ENCODE data around the gene PHRF1. TPM values are rescaled to one million over a fixed set of nuclear protein-coding genes. Genes with fewer than 3 reads are reported as not detected.
"Not testable (repeated sequence)": the region's sequence is repeated elsewhere in the genome, so short reads cannot be mapped to it uniquely, and the experiment has no call there.

The PHRF1 gene
- total and polyA plus RNA-seq, 9 donors = 3.8 to 34.2 (median 28.8) TPM

- DNase-seq = no peak
- Histone ChIP-seq H3K4me1 (ENCODE audit: insufficient read depth) (no peaks in the 10 kb centered on the region), H3K27ac (no peak overlapping the region), H3K4me3 (no peak overlapping the region), H3K36me3 (no peaks in the 10 kb centered on the region), H3K9me3 (no peaks in the 10 kb centered on the region), H3K27me3 (no peaks in the 10 kb centered on the region)
- TF ChIP-seq POLR2A (IDR thresholded peaks at IDR 0.05) (no peak), EP300 (IDR thresholded peaks at IDR 0.05) (no peak), CTCF (IDR thresholded peaks at IDR 0.05) (no peak)
- intact Hi-C loops (cut with DNase I) = no loop called here
- 88 to 92% (median 89%) methylated on average over 15 of the region's 15 CpGs for WGBS, 3 donors
Observed at GRCh38 chr11:653837-654236, 77.6 kb downstream of the PHRF1 start.

- H3K4me3 ChIP-seq; intact Hi-C loops (cut with DNase I); H3K27ac ChIP-seq; H3K9me3 ChIP-seq; H3K27me3 ChIP-seq; H3K4me1 ChIP-seq (ENCODE audit: insufficient read depth); DNase-seq; H3K36me3 ChIP-seq: not testable (repeated sequence)
- WGBS, 3 donors = 89 to 94% (median 90%) methylated on average over 12 of the region's 12 CpGs
Observed at GRCh38 chr11:654444-654843, 78.2 kb downstream of the PHRF1 start.

- no peak overlapping the region for H3K4me3 ChIP-seq
- 88 to 91% (median 90%) methylated on average over 30 of the region's 30 CpGs for WGBS, 3 donors
- H3K27ac ChIP-seq = no peak overlapping the region
- no peaks in the 10 kb centered on the region for H3K36me3 ChIP-seq
- no peaks in the 10 kb centered on the region for H3K4me1 ChIP-seq (ENCODE audit: insufficient read depth)
- H3K9me3 ChIP-seq = no peaks in the 10 kb centered on the region
- intact Hi-C loops (cut with DNase I) = no loop called here
- H3K27me3 ChIP-seq = no peaks in the 10 kb centered on the region
- no peak for DNase-seq
- no peak for TF ChIP-seq POLR2A (IDR thresholded peaks at IDR 0.05)
Observed at GRCh38 chr11:655036-655726, 78.9 kb downstream of the PHRF1 start.

- TF ChIP-seq EP300 (IDR thresholded peaks at IDR 0.05) (no peak), POLR2A (IDR thresholded peaks at IDR 0.05) (no peak), CTCF (IDR thresholded peaks at IDR 0.05) (no peak)
- no peak for DNase-seq
- Histone ChIP-seq H3K4me1 (ENCODE audit: insufficient read depth) (no peaks in the 10 kb centered on the region), H3K9me3 (no peaks in the 10 kb centered on the region), H3K27me3 (no peaks in the 10 kb centered on the region), H3K36me3 (no peaks in the 10 kb centered on the region), H3K27ac (no peak overlapping the region), H3K4me3 (no peak overlapping the region)
- 84 to 87% (median 85%) methylated on average over 14 of the region's 14 CpGs for WGBS, 3 donors
- intact Hi-C loops (cut with DNase I) = no loop called here
Observed at GRCh38 chr11:656426-656825, 80.2 kb downstream of the PHRF1 start.

GRCh38 chr11:656866-657265 lies 80.6 kb downstream of the PHRF1 start:
- no peaks in the 10 kb centered on the region for H3K36me3 ChIP-seq
- WGBS, 3 donors = 78 to 88% (median 80%) methylated on average over 7 of the region's 7 CpGs
- no peak for DNase-seq

More at GRCh38 chr11:656866-657265, 80.6 kb downstream of the PHRF1 start:
- Histone ChIP-seq H3K9me3 (no peaks in the 10 kb centered on the region), H3K4me1 (ENCODE audit: insufficient read depth) (no peaks in the 10 kb centered on the region), H3K27ac (no peak overlapping the region), H3K27me3 (no peaks in the 10 kb centered on the region), H3K4me3 (no peak overlapping the region)
- intact Hi-C loops (cut with DNase I) = no loop called here
- no peak for TF ChIP-seq POLR2A (IDR thresholded peaks at IDR 0.05)
- TF ChIP-seq CTCF (IDR thresholded peaks at IDR 0.05) = no peak
- TF ChIP-seq EP300 (IDR thresholded peaks at IDR 0.05) = no peak

Data from ovary (tissue), 9 donors.